K562 (cell line): Measurements from ENCODE around the gene SRPK2.

Experiments
- EZH2 ChIP-seq: IDR thresholded peaks from 2 replicates; pipeline ENCODE4 v1.6.1; 2012; ENCODE audit warnings: low read depth, mild to moderate bottlenecking, inconsistent platforms, low read length, borderline replicate concordance
- JUNB ChIP-seq: fragments of 450-650 bp; formaldehyde crosslinking; conservative IDR thresholded peaks from 2 replicates; pipeline ENCODE4 v1.4.0; 2020; ENCODE audit warnings: mild to moderate bottlenecking
- RCOR1 ChIP-seq, 2 experiments: IDR thresholded peaks; 2 replicates each; pipeline ENCODE4 v1.6.1; 2012; ENCODE audit warnings: low read depth in 2 of 2, low read length in 2 of 2, borderline replicate concordance in 1 of 2, improper control_type of control experiment in 1 of 2
- SAFB2 ChIP-seq: fragments of 200-400 bp; formaldehyde crosslinking; IDR thresholded peaks from 2 replicates; pipeline ENCODE4 v1.6.1; 2018; ENCODE audit warnings: borderline replicate concordance, low read length, low read depth, moderate library complexity; ENCODE audit not compliant: severe bottlenecking
- SMAD3 ChIP-seq: fragments of 450-650 bp; formaldehyde crosslinking; conservative IDR thresholded peaks from 2 replicates; pipeline ENCODE4 v1.4.0; 2020; ENCODE audit warnings: mild to moderate bottlenecking
- YY1 ChIP-seq, 3 experiments: IDR thresholded peaks; 2 replicates each; pipeline ENCODE4 v1.6.1; 2011; ENCODE audit warnings: low read length in 2 of 3, mild to moderate bottlenecking in 2 of 3, moderate library complexity in 2 of 3, borderline replicate concordance in 1 of 3, control low read depth in 1 of 3, low read depth in 1 of 3; ENCODE audit not compliant: insufficient read depth in 3 of 3, insufficient replicate concordance in 2 of 3, control insufficient read depth in 1 of 3, insufficient read length in 1 of 3; ENCODE audit errors: extremely low read depth in 1 of 3
- ZNF263 ChIP-seq: sonication (generic); formaldehyde crosslinking; IDR thresholded peaks from 2 replicates; pipeline ENCODE4 v1.8.0; 2022; ENCODE audit warnings: mild to moderate bottlenecking, missing genetic modification reagents, borderline replicate concordance

- TF ChIP-seq ZNF263 (CRISPR knock-in tag), result no peak
- TF ChIP-seq JUNB, result no peak
- TF ChIP-seq EZH2, result no peak
- TF ChIP-seq YY1 (IDR thresholded peaks at IDR 0.05; ENCODE audit: borderline replicate concordance in 1 of 3, control insufficient read depth in 1 of 3, extremely low read depth in 1 of 3, insufficient read depth in 3 of 3, insufficient read length in 1 of 3, insufficient replicate concordance in 2 of 3, low read depth in 1 of 3, low read length in 2 of 3), result no peak
- no peak for TF ChIP-seq SMAD3
- TF ChIP-seq RCOR1 (IDR thresholded peaks at IDR 0.05; ENCODE audit: borderline replicate concordance in 1 of 2, low read depth in 2 of 2, low read length in 2 of 2), result no peak
- no peak for TF ChIP-seq SAFB2
Observed at GRCh38 chr7:105209433-105209832, 179.3 kb downstream of the SRPK2 start.
